K562 (cell line): ENCODE measurements around the gene MYO10. TPM values are rescaled to one million over a fixed set of nuclear protein-coding genes. Genes with fewer than 3 reads are reported as not detected.

ENCODE experiments used
- RERE ChIP-seq: sonication (generic); formaldehyde crosslinking; IDR thresholded peaks from 2 replicates; pipeline ENCODE4 v1.8.0; 2023; ENCODE audit warnings: missing genetic modification reagents, mild to moderate bottlenecking, borderline replicate concordance
- ZBTB26 ChIP-seq: fragments of 450-650 bp; formaldehyde crosslinking; IDR thresholded peaks from 2 replicates; pipeline ENCODE4 v1.4.0; 2022; ENCODE audit warnings: missing genetic modification characterization
- ZNF766 ChIP-seq: fragments of 200-800 bp; sonication (Bioruptor generic); conservative IDR thresholded peaks from 2 replicates; pipeline ENCODE4 v1.6.1; 2016; ENCODE audit warnings: missing genetic modification characterization, missing compliant biosample characterization
- polyA plus RNA-seq, 8 experiments: library from polyadenylated mRNA; depleted of rRNA in 4 of 8; stranded (reverse) in 5 of 8; unstranded in 3 of 8; fragments of >200 nt; fragmentation: Nextera tagmentation in 2 of 8; fragmentation: Illumina TruSeq in 1 of 8; extraction: Ambion mirVana in 2 of 8; extraction: Trizol in 1 of 8; gene quantifications; 2 replicates each; pipeline versions ENCODE4 v1.2.1 to v1.2.3, GENCODE V29; 2011 to 2014; ENCODE audit warnings: inconsistent platforms in 1 of 8, missing spikeins in 1 of 8
- total RNA-seq, 7 experiments: library from RNA; depleted of rRNA in 6 of 7; stranded (reverse); fragments of >200 nt in 6 of 7; fragmentation: Illumina TruSeq in 2 of 7; extraction: Trizol in 2 of 7; gene quantifications; 2 replicates each; pipeline versions ENCODE4 v1.2.1 to v1.2.3, GENCODE V29; 2011 to 2021; ENCODE audit warnings: low replicate concordance in 1 of 7

MYO10 gene
- total and polyA plus RNA-seq, 9 of the 15 experiments (the other 6 are each of a cell fraction or from before 2014, with no cell fraction given), result 0.04 to 0.24 TPM; not detected in 7

- TF ChIP-seq RERE (no peak), ZBTB26 (no peak), ZNF766 (CRISPR knock-in tag) (no peak)
- TF ChIP-seq, all 486 proteins: peak for 0
These were observed 234.7 kb downstream of the MYO10 start (continued) for GRCh38 chr5:16701134-16702099.
